LNCaP clone FGC (cell line): ENCODE results near the gene PRDX2.
"Not testable (repeated sequence)": the region's sequence is repeated elsewhere in the genome, so short reads cannot be mapped to it uniquely, and the experiment has no call there.

ENCODE experiments used
- DNase-seq: peaks from one replicate; pipeline ENCODE4 v3.0.0-alpha.2; 2011; ENCODE audit warnings: low read depth
- H3K4me3 ChIP-seq: 2 replicates; pipeline ENCODE4 v1.5.1; 2011; ENCODE audit warnings: mild to moderate bottlenecking, low read depth, low read length, control low read depth
- TF ChIP-seq, protein P1 (sequence below): IDR thresholded peaks from 2 replicates; pipeline ENCODE4 v1.5.1; 2012; ENCODE audit warnings: mild to moderate bottlenecking; ENCODE audit not compliant: control insufficient read depth, insufficient read depth; ENCODE audit errors: extremely low read depth

Gene PRDX2

DNA sequence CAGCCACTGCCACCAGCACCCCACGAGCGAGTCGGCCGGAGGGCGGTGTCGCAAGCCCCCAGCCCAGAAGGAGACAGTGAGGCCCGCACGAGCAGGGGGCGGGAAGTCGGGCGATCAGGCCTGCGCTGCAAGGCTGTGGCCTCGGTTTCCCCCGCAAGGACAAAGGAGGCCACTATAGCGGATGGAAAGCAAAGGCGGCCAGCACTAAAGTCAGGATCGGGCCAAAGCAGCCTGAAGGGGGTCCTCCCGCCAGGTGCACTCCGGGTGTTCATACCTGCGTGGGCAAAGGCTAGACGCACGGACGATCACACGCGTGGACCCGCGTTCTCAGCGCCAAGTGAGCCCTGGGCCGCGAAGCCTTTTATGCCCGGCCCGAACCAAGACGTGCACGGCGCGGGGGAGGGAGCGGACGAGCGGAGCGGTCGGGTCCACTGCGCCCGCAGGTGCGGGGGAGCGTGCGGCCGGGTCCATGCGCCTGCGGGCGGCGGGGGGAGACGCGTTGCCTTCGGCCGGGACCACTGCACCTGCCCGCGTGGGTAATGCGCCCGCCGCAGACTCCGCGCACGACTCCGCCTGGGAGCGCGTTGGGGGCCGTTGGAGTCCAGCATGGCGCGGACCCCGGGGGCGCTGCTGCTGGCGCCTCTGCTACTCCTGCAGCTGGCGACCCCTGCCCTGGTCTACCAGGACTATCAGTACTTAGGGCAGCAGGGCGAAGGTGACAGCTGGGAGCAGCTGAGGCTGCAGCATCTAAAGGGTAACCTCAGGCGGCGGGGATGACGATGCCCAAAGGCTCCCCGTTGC is at the start of gene PRDX2, which contains the start of gene THSD8:
Gene PRDX2 (minus strand): TSS at position 335 of the 801 bp plus-strand sequence. CDS start 539 bp downstream, outside the sequence.
Gene THSD8 (plus strand): TSS at position 604 of the 801 bp plus-strand sequence. CDS start 3 bp downstream, at position 607.
- DNase-seq: peak; percentile 40
- peak within 1 kb of the TSS; percentile 100 for H3K4me3 ChIP-seq
- TF ChIP-seq, protein P1, sequence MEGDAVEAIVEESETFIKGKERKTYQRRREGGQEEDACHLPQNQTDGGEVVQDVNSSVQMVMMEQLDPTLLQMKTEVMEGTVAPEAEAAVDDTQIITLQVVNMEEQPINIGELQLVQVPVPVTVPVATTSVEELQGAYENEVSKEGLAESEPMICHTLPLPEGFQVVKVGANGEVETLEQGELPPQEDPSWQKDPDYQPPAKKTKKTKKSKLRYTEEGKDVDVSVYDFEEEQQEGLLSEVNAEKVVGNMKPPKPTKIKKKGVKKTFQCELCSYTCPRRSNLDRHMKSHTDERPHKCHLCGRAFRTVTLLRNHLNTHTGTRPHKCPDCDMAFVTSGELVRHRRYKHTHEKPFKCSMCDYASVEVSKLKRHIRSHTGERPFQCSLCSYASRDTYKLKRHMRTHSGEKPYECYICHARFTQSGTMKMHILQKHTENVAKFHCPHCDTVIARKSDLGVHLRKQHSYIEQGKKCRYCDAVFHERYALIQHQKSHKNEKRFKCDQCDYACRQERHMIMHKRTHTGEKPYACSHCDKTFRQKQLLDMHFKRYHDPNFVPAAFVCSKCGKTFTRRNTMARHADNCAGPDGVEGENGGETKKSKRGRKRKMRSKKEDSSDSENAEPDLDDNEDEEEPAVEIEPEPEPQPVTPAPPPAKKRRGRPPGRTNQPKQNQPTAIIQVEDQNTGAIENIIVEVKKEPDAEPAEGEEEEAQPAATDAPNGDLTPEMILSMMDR: 0 out of 2 replicates have a peak, but pooled peaks have one; percentile 5

- DNase-seq: no peak
- TF ChIP-seq, protein P1: peak; percentile 100
- peak overlapping the region; percentile 1; the same call in 1 of the 2 replicates for H3K4me3 ChIP-seq
Measured at GRCh38 chr19:12847159-12848139, 45.8 kb upstream of the PRDX2 start.

GRCh38 chr19:12846613-12847012 is 45.0 kb upstream of the PRDX2 start:
- H3K4me3 ChIP-seq, DNase-seq: not testable (repeated sequence)

DNA sequence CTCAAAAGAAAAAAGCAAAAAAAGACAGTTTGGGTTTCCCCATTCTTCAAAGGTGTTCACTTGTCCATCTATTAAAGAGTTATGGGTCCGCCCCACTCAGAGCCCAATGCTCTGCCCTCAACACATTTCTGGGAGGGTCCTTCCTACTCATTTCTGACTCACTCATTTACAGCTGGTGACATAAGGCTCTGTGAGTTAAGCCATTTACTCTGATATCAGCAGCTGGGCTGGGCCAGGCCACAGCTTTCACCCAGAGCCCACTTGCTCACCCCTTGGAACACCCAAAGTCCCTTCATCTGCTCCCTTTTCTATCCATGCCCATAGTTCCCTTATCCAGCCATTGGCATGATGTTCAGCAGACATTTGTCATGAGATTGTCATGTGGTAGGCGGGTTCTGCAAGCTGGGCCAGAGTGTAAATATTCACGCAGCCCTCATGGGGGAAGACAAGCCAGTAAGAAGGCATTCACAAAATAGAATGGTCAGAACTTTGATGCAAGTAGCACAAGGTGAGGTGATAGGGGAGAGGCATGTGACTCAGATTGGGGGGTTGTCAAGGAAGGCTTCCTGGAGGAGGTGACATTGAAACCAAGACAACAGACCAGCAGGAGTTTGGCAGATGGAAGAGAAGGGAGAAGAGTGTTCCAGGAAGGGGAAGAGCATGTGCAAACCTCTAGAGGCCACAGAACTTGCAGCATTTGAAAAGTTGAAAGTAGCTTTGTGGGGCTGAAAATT is 42.6 kb upstream of the PRDX2 start:
- TF ChIP-seq, protein P1: no peak
- no peak overlapping the region for H3K4me3 ChIP-seq
- DNase-seq: no peak

- H3K4me3 ChIP-seq: no peak overlapping the region
- DNase-seq: no peak
- TF ChIP-seq, protein P1: no peak
Measured at GRCh38 chr19:12843328-12843727, 41.7 kb upstream of the PRDX2 start.

DNA sequence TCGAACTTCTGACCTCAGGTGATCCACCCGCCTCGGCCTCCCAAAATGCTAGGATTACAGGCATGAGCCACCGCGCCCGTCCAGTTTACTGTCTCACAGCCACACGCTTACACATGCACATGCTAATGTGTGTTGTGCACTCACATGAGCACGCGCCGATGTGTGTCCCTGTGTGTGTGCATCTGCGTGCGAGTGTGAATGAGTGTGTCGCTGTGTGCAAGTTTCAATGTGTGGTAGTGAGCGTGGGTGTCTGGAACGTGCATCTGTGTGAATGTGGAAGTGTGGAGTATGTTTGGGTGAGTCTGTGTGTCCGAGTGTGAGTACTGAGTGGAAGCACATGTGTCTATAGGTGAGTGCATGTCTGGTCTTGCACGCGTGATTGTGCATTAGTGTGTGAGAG is 40.9 kb upstream of the PRDX2 start:
- TF ChIP-seq, protein P1: no peak
- no peak overlapping the region for H3K4me3 ChIP-seq
- DNase-seq: no peak
